Duodenal mucosa (tissue), 2 donors: ENCODE measurements around the gene HCLS1.

Experiments
- H3K27ac ChIP-seq: one replicate; pipeline ENCODE4 v1.7.0; 2013; ENCODE audit warnings: low read depth, low read length
- H3K27me3 ChIP-seq, 2 donors: one replicate each; pipeline ENCODE4 v1.7.0; 2013; ENCODE audit warnings: low read length in 2 of 2, control low read depth in 1 of 2; ENCODE audit not compliant: insufficient read depth in 2 of 2, control insufficient read depth in 1 of 2
- H3K36me3 ChIP-seq, 2 donors: one replicate each; pipeline ENCODE4 v1.7.0; 2013; ENCODE audit warnings: low read length in 2 of 2, control low read depth in 1 of 2; ENCODE audit not compliant: insufficient read depth in 2 of 2, control insufficient read depth in 1 of 2
- H3K4me1 ChIP-seq, 2 donors: one replicate each; pipeline ENCODE4 v1.7.0; 2013; ENCODE audit warnings: low read length in 2 of 2, control low read depth in 1 of 2; ENCODE audit not compliant: insufficient read depth in 2 of 2, control insufficient read depth in 1 of 2
- H3K4me3 ChIP-seq, 2 donors: one replicate each; pipeline ENCODE4 v1.7.0; 2013; ENCODE audit warnings: low read length in 2 of 2, low read depth in 1 of 2
- H3K9ac ChIP-seq, 2 donors: one replicate each; pipeline ENCODE4 v1.7.0; 2013; ENCODE audit warnings: low read length in 2 of 2, low read depth in 1 of 2
- H3K9me3 ChIP-seq, 2 donors: one replicate each; pipeline ENCODE4 v1.7.0; 2013; ENCODE audit warnings: low read length in 2 of 2, control low read depth in 1 of 2; ENCODE audit not compliant: control insufficient read depth in 1 of 2

The HCLS1 gene

GRCh38 chr3:121660356-121661171, at the start of gene HCLS1:
HCLS1 (minus strand) TSS chr3:121660903; CDS start chr3:121658347, 2,556 bp downstream.
- Histone ChIP-seq H3K27me3 (no peaks in the 10 kb centered on the region), H3K4me3 (peak within 1 kb of the TSS; percentile 56 to 67), H3K27ac (peak within 1 kb of the TSS; percentile 76), H3K9ac (peak within 1 kb of the TSS; percentile 48 to 65), H3K36me3 (peaks cover 18 to 35% of the 10 kb centered on the region in 2 donors), H3K4me1 (peaks cover 3 to 15% of the 10 kb centered on the region in 2 donors), H3K9me3 (no peaks in the 10 kb centered on the region)

- no peaks in the 10 kb centered on the region for H3K4me1 ChIP-seq
- peaks cover 9 to 38% of the 10 kb centered on the region in 2 donors for H3K36me3 ChIP-seq
- no peaks in the 10 kb centered on the region for H3K9me3 ChIP-seq
- no peaks in the 10 kb centered on the region for H3K27me3 ChIP-seq
- H3K9ac ChIP-seq = no peak overlapping the region
- H3K27ac ChIP-seq = no peak overlapping the region
- no peak overlapping the region for H3K4me3 ChIP-seq
Observed at GRCh38 chr3:121710347-121710746, 49.6 kb upstream of the HCLS1 start.

GRCh38 chr3:121707531-121708273, 47.0 kb upstream of the HCLS1 start:
- Histone ChIP-seq H3K27ac (no peak overlapping the region), H3K36me3 (peaks cover 5 to 24% of the 10 kb centered on the region in 2 donors), H3K9me3 (no peaks in the 10 kb centered on the region), H3K4me3 (no peak overlapping the region), H3K9ac (no peak overlapping the region), H3K27me3 (no peaks in the 10 kb centered on the region), H3K4me1 (no peaks in the 10 kb centered on the region)

- Histone ChIP-seq H3K9me3 (no peaks in the 10 kb centered on the region), H3K4me3 (no peak overlapping the region), H3K27ac (no peak overlapping the region), H3K9ac (no peak overlapping the region), H3K4me1 (no peaks in the 10 kb centered on the region), H3K36me3 (peaks cover 5 to 34% of the 10 kb centered on the region in 2 donors), H3K27me3 (no peaks in the 10 kb centered on the region)
Observed at GRCh38 chr3:121705541-121705940, 44.8 kb upstream of the HCLS1 start.

GRCh38 chr3:121703973-121704372, 43.3 kb upstream of the HCLS1 start:
- Histone ChIP-seq H3K4me1 (no peaks in the 10 kb centered on the region), H3K36me3 (peaks cover 5 to 40% of the 10 kb centered on the region in 2 donors), H3K4me3 (no peak overlapping the region), H3K9ac (no peak overlapping the region), H3K27ac (no peak overlapping the region), H3K27me3 (no peaks in the 10 kb centered on the region), H3K9me3 (no peaks in the 10 kb centered on the region)

GRCh38 chr3:121698901-121699300, 38.2 kb upstream of the HCLS1 start:
- no peak overlapping the region for H3K27ac ChIP-seq
- no peaks in the 10 kb centered on the region for H3K27me3 ChIP-seq
- no peak overlapping the region for H3K4me3 ChIP-seq
- peaks cover 34 to 43% of the 10 kb centered on the region in 2 donors for H3K36me3 ChIP-seq
- H3K4me1 ChIP-seq = no peaks in the 10 kb centered on the region
- no peaks in the 10 kb centered on the region for H3K9me3 ChIP-seq
- H3K9ac ChIP-seq = no peak overlapping the region

- H3K27ac ChIP-seq = no peak overlapping the region
- H3K4me1 ChIP-seq = no peaks in the 10 kb centered on the region
- H3K9me3 ChIP-seq = no peaks in the 10 kb centered on the region
- peaks cover 33 to 46% of the 10 kb centered on the region in 2 donors for H3K36me3 ChIP-seq
- H3K4me3 ChIP-seq = no peak overlapping the region
- H3K27me3 ChIP-seq = no peaks in the 10 kb centered on the region
- H3K9ac ChIP-seq = no peak overlapping the region
Observed at GRCh38 chr3:121698476-121698875, 37.8 kb upstream of the HCLS1 start.

GRCh38 chr3:121696186-121696585, 35.5 kb upstream of the HCLS1 start:
- H3K4me1 ChIP-seq = no peaks in the 10 kb centered on the region
- H3K27ac ChIP-seq = no peak overlapping the region
- no peaks in the 10 kb centered on the region for H3K9me3 ChIP-seq
- H3K36me3 ChIP-seq = peaks cover 45 to 55% of the 10 kb centered on the region in 2 donors
- no peak overlapping the region for H3K4me3 ChIP-seq
- no peak overlapping the region for H3K9ac ChIP-seq
- no peaks in the 10 kb centered on the region for H3K27me3 ChIP-seq

GRCh38 chr3:121692010-121692699, 31.5 kb upstream of the HCLS1 start:
- Histone ChIP-seq H3K4me3 (no peak overlapping the region), H3K9me3 (no peaks in the 10 kb centered on the region), H3K4me1 (no peaks in the 10 kb centered on the region), H3K27ac (no peak overlapping the region), H3K9ac (no peak overlapping the region), H3K36me3 (peaks cover 37 to 50% of the 10 kb centered on the region in 2 donors), H3K27me3 (no peaks in the 10 kb centered on the region)
